RPMI8226 (cell line): ENCODE results near the gene ITK.

Experiments used
- DNase-seq: peaks from one replicate; pipeline ENCODE4 v3.0.0-alpha.2; 2015

ITK gene

DNA sequence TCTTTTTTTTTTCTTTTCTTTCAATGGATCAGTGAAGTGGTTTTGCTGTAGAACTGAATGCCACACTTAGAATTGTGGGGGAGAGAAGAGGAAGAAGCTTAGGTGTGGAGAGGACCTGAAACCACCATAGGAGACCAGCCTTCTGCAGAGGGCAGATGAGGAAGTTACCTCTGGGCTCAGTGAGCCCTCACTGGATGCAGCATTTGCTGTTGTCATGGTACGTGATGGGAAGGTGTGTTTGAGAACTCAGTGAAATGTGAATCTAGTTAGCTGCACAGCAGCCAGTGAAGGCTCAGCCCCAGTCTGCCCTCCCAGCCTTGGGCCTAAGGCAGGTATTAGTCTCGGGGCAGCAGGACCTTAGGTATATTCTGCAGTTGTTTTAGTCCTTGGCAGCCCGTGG, 102.8 kb downstream of the ITK start:
- DNase-seq: peak; percentile 84

DNA sequence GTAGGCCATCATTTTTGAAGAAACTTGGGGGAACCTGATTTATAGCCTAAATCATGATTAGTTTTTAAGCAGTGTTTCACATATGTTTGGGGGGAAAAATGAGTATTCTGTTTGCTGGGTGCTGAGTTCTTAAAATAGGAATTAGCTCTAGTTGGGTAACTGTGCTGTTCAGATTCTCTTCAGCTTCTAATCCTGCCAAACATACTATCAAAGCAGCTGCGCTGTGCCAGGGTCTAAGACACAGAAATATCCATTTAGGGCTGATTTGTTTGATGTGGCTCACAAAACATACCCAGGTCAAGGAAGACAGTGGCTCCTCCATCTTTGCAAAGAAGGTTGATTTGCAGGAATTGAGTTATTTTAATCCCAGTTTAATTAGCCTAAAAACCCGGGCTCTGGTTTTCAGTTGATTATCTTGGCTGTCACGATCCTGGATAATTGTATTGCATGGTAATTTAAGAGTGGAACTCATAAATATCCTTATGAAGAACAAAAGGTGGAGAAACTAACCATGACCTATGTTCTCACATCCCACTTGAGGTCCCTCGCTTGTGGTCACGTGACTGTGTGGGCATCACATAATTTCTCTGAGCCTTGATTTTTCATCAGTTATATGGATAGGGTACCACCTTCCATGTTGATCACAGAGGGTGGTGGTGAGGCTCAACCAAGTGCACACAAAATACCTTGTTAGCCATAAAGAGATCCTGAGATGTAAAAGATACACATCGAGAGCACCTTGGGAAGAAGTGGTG, 104.0 kb downstream of the ITK start:
- DNase-seq: no peak

DNA sequence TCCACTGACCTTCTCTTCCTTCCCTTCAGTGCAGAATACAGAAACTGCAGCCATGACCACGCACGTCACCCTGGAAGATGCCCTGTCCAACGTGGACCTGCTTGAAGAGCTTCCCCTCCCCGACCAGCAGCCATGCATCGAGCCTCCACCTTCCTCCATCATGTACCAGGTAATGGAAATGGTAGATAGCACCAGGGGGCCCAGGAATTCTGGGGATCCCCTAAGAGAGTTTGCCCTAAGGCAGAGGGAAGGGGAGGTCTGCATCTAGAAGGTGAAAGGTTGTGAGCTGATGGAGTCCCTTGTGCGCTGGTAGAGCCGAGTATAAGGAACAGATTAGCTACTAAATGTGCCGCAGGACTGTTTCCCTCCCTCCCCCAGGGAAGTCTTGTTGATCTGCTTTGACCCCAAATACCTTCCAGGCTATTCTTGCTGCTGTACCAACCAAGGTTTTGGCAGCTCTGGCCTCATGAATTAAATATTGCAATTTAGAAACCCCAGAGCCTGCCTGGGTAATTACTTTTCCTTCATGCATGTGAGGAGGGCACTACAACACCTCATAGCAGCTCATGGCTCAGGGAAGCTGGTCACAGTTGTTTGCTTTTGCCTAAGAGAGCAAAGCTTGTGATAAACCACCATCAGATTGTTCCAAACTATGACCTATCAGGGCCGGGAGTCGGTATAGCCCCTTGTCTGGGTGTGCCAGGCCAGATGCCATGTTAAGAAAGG, 104.8 kb downstream of the ITK start:
- no peak for DNase-seq

DNA sequence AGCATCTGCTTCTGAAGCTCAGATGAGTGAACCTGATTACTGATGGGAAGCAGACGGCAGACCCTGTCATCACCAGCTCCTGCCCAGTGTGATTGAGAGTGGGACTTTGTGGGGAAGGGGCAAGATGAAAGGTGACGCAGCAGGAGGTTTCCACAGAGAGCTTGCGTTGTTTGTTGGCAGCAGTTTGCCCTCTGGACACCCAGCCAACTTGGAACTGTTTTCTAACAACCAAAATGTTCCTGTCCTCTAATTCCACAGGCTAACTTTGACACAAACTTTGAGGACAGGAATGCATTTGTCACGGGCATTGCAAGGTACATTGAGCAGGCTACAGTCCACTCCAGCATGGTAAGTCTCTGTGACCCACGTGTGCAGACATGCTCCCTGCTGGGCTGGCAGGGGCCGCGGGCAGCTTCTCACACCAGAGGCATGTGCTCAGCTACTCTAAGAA, 106.1 kb downstream of the ITK start:
- no peak for DNase-seq

DNA sequence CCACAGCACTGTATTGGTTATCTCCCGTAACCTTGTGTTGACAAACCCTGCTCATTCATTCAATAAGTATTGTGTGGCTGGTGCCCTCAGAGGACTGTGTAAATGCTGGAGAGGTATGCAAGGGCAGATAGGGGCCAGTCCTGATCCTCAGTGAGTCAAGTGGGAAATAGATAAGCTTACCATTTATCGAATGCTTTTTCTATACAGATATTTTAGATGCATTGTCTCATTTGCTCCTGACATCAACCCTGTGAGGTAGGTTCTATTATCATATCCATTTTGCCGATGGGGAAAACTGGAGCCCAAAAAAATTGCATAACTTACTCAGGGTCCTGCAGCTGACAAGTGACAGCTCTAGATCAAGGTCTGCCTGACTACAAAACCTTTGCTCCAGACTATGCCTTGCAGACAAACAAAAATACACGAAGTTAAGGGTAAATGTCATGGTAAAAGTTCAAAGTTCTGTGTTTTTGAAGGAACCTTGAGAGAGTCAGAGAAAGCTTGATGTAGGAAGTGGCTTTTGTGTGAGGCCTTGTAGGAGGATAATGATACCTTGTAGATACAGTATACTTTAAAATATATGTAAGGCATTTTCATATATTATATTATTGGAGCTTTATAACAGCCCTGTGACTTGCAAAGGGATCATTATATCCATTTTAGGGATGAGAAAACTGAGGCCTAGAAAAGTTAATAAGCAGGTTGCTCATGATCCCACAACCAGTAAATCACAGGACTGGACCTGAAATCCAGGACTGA, 107.9 kb downstream of the ITK start:
- DNase-seq: no peak

DNA sequence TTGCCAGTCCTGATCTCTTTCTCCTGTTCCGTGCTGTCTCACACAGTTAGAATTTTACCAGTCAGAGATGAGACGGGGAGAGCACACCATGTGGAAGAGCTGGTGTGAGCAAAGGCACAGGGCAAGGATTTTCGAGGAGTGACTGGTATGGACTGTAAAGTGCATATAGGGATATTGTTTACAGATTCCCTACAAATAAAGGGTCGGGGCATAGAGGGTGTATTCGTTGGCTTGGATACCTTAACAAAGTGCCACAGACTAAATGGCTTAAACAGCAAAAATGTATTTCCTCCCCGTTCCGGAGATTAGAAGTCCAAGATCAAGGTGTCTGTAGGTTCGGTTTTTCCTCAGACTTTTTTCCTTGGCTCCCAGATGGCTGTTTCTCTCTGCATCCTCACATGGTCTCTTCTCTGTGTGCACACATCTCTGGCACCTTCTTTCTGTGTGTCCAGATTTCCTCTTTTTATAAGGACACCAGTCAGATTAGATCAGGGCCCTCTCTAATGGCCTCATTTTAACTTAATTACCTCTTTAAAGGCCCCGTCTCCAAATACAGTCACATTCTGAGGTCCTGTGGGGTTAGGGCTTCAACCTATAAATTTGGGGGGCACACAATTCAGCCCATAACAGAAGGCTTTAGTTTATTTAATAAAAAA, 108.7 kb downstream of the ITK start:
- no peak for DNase-seq

DNA sequence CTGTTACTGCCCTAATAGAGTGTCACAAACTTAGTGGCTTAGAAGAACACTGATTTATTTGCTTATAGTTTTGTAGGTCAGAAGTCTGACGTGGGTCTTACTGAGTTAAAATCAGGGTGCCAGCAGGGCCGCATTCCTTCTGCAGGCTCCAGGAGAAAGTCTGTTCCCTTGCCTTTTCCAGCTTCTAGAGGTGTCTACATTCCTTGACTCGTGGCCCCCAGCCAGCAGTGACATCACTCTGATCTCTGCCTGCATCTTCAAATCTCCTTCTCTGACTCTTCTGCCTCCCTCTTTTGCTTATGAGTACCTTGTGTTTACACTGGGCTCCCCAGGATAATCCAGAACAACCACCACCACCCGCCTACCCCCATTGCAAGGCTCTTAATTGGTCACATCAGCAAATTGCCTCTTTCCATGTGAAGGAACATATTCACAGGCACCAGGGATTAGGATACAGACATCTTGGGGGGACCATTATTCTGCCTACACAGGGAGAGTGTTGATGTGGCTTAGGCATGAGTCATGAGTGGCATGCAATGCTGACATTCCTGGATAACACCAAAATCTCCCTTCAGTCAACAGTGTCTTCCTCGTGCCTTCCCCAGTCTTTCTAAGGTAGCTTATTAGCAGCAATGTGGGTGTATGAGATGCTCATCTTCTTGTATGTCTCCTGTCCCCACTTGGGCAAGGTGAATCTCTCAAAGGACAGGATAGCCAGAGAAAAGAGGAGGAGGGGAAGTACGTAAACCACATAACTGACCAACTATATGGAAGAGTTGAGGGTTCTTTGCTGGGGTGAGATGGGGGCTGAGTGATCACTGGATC, 109.7 kb downstream of the ITK start:
- no peak for DNase-seq

DNA sequence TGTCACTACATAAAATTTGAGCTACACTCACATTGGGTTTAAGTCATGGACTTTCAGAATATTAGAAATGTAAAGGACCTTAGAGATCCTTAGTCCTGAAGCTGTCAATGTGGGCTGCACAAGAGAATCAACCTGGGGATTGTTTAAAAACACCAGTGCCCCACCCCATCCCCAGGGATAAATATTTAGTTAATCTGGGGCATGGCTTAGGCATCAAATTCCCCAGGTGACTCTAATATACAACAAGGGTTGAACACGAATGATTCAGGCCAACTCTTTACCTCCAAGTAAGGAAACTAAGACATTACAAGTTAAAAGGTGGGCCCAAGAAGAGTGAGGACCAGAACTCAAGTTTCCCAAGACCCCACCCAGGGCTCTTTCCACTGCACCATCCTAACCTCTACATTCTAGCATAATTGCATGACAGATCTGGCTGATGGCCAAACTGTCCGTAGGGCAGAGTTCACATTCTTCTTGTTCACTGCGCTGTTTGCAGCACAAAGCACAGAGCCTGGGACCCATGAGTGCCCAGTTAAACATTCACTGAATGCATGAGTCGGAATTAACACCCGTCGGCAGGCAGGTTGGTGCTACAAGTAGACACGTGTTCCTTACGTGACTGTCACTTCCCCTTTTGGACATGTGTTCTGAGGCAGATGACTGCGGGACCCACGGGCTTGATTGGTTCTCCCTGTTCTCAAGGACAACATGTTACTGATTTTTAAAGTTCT, 110.5 kb downstream of the ITK start:
- no peak for DNase-seq

DNA sequence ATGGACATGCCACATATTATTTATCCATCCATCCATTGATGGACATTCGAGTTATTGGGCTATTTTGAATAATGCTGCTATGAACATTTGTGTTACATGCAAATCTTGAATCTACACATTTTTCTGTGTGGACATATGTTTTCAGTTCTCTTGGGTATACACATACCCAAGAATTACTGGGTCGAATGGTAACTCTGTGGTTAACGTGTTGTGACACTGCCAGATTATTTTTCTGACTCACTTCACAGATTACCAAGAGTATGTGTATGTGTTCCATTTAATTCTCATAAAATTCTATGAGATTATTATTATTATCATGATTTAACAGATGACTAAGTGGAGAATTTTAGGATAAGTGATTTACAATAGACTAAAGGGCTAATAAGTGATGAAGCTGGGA, 112.0 kb downstream of the ITK start:
- DNase-seq: no peak

DNA sequence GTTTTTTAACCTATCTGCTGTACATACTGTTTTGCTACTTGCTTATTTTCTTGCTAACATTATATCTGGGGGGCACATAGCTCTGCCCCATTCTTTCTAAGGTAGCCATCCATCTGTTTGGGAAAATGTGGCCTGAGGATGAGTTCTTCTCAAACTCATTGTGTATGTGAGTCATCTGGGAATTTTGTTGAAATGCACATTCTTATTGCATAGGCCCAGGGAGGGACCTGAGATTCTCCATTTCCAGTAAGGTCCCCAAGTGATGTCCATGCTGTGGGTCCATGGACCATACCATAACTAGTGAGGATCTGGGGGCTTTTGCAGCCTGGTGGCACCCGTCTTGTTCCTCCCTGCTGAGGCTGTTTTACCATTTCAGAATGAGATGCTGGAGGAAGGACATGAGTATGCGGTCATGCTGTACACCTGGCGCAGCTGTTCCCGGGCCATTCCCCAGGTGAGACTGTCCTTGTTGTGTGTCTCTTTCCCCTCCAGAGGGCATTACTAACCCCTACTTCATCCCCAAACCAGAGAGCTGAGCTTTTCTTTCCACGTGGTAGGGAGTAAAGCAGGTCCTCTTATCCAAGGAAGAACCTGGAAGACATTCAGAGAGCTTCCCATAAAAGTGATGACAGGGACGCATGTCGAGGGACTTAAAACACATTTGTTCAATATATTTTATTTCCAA, 113.9 kb downstream of the ITK start:
- DNase-seq: no peak

DNA sequence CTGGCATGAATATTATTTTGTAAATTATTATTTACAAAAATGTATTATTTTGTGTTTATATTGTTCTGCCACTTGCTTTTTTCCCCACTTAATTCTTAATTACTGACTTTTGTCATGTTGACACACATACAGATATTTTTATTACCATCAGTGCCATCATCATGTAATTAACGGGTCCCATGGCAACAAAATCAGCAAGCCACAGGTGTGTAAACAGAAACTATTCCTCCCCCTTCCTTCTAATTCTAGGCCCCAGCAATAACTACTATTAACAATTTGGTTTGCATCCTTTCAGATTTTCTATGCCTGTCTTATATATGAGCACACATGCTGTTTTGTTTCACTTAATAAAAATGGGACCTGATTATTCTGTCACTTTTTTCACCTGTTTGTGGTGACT, 114.6 kb downstream of the ITK start:
- DNase-seq: no peak

DNA sequence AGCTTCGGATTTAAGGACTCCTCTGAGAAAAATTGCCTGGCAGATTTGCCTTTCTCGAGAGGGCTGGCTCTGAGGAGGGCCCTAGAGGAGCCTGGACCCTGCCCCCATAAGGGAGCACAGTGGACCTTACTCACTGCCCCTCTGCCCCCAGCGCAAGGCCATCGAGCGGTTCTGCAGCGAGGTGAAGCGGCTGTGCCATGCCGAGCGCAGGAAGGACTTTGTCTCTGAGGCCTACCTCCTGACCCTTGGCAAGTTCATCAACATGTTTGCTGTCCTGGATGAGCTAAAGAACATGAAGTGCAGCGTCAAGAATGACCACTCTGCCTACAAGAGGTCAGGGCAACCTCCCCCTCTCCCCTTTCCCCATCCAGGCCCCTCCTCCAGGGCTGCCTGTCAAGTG, 119.9 kb downstream of the ITK start:
- no peak for DNase-seq

DNA sequence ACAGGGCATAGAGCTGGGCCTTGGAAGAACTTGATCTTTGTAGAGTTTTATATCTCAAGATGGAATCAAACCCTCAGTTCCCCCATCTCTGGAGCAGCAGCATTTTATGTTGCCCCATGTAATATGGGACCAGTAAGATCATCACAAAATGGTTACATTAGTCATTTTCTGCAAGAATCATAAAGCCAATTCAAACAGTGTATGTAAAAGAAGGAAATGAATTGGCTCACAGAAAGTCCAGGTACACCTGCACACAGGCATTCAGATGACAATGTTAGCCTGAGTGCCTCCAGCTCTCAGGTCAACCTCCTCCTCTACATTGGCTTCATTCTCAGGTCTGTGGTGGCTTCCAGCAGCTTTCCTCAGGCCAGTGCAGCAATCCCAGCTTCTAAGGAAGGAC, 120.4 kb downstream of the ITK start:
- DNase-seq: no peak

DNA sequence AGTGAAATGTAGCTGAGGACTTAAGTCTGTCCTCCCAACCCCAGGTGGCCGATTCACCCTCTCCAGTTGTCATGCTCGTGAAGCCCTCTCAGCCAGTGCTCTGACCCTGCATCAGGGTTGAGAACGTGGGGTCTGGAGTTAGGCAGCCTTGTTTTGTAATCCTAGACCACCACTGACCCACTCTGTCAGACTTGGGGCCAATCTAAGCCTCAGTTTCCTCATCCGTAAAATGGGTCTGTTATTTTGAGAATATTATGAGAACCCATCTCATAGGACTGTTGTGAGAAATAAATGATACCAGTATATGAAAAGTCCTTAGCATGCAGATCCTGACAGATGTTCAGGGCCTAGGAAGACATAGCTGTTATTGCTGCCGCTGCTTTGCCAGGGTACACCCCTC, 122.4 kb downstream of the ITK start:
- no peak for DNase-seq

DNA sequence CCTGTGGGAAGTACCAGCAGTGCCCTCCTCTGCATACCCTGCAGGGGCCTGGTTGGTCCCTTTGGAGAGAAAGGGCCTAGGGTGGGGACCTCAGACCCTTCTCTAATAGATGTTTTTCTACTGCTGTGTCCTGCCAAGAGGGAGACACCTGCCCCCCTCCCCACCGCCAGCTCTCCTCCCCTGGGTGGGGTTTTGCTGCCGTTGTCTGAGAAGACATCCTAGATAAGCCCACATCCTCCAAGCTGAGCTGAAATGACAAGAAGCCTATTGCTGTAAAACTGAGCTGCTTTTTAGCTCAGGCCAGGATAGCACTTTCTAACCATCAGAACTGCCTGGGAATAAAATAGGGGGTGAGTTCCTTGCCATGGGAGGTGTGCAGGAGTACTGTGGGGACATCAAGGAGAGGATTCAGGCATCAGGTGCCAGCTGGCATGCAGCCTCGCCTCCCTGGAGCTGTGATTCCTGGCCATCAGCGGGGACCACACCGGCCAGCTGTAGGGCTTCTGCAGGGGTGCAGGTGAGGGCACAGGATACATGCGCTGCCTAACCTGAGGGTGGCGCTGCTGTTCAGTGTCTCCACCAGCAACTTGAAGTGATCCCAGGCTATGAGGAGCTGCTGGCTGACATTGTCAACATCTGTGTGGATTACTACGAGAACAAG, 123.2 kb downstream of the ITK start:
- DNase-seq: peak; percentile 11
